OCI-M2 (cell line): ENCODE data around the gene OR10G6.
"Not testable (repeated sequence)": the region's sequence is repeated elsewhere in the genome, so short reads cannot be mapped to it uniquely, and the experiment has no call there.

Experiments
- DNase-seq: peaks from one replicate; lab custom pipeline; 2025; ENCODE audit not compliant: unreplicated experiment; lab: John Stamatoyannopoulos, UW

Gene OR10G6

GRCh38 chr11:123995119-123995518 is at the start of gene OR10G6:
Gene OR10G6 (minus strand): TSS chr11:123995161. CDS start chr11:123995161, 0 bp downstream.
- no peak for DNase-seq

- no peak for DNase-seq
Observed at GRCh38 chr11:124043420-124043819, 48.5 kb upstream of the OR10G6 start.

- no peak for DNase-seq
Observed at GRCh38 chr11:124041254-124041653, 46.3 kb upstream of the OR10G6 start, which contains the start of gene OR10G7. Gene OR10G7 (minus strand): TSS chr11:124041325. CDS start chr11:124039001, 2,324 bp downstream.

- no peak for DNase-seq
Observed at GRCh38 chr11:124039557-124039956, 44.6 kb upstream of the OR10G6 start.

GRCh38 chr11:124036666-124037065 is 41.7 kb upstream of the OR10G6 start:
- DNase-seq, result no peak

- DNase-seq, result no peak
Observed at GRCh38 chr11:124026498-124026897, 31.5 kb upstream of the OR10G6 start, which contains the start of gene OR10G8. Gene OR10G8 (plus strand): TSS chr11:124026798. CDS start chr11:124029623, 2,825 bp downstream.

GRCh38 chr11:124015837-124016236 is 20.9 kb upstream of the OR10G6 start:
- DNase-seq, result not testable (repeated sequence)

- no peak for DNase-seq
Observed at GRCh38 chr11:124012697-124013096, 17.7 kb upstream of the OR10G6 start, which contains the start of gene OR10G4. Gene OR10G4 (plus strand): TSS chr11:124012997. CDS start chr11:124015575, 2,578 bp downstream.

GRCh38 chr11:123979311-123979710 is 15.7 kb downstream of the OR10G6 start:
- DNase-seq, result no peak

- DNase-seq, result no peak
Observed at GRCh38 chr11:123977731-123978347, 17.1 kb downstream of the OR10G6 start, which contains the start of gene OR10S1. Gene OR10S1 (minus strand): TSS chr11:123977781. CDS start chr11:123977664, 117 bp downstream.

GRCh38 chr11:123976770-123977560 is 18.0 kb downstream of the OR10G6 start:
- no peak for DNase-seq

- no peak for DNase-seq
Observed at GRCh38 chr11:123973816-123974215, 21.1 kb downstream of the OR10G6 start.

GRCh38 chr11:123956752-123957151 is 38.2 kb downstream of the OR10G6 start:
- DNase-seq, result no peak

GRCh38 chr11:123945132-123945531 is 49.8 kb downstream of the OR10G6 start:
- no peak for DNase-seq
